Inflammatory macrophage treated with lipopolysaccharide for 1 hour (primary cell): ENCODE data around the gene SPDYC.

Experiments
- DNase-seq, 2 donors: peaks; one replicate each; pipeline ENCODE4 v3.0.0-alpha.2; 2020 to 2022

SPDYC gene, protein sequence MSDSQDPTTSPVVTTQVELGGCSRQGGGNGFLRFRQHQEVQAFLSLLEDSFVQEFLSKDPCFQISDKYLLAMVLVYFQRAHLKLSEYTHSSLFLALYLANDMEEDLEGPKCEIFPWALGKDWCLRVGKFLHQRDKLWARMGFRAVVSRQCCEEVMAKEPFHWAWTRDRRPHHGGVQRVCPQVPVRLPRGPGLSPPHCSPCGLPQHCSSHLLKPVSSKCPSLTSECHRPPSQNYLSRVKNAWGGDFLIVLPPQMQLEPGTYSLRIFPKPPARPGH

GRCh38 chr11:65170058-65170534 lies at the start of gene SPDYC:
Gene SPDYC, plus strand, starts transcription at chr11:65170233. Its CDS starts 1,125 bp downstream, at chr11:65171358.
- DNase-seq = no peak

GRCh38 chr11:65120831-65121230 lies 49.2 kb upstream of the SPDYC start:
- DNase-seq = no peak

DNA sequence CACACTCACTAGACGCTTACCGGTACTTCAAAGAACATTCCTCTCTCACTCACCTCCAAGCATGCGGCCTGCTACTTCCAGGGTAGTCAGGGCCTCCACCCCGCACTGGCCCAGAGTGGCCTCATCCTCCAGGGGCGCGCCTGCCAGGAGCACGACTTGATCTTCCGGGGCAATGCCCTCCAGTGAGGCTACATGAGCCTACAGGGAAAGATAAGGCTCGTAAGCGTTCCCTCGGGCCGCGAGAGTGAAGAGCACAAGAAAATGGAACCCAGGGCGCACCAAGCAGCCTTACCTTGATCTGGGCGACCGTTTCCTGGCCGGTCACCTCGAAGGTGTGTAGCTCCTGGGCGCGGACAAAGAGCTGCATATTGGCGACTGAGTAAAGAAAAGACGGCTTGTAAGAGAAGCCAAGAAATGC lies 48.6 kb upstream of the SPDYC start:
- DNase-seq = peak in 1 of 2 donors; percentile 21

DNA sequence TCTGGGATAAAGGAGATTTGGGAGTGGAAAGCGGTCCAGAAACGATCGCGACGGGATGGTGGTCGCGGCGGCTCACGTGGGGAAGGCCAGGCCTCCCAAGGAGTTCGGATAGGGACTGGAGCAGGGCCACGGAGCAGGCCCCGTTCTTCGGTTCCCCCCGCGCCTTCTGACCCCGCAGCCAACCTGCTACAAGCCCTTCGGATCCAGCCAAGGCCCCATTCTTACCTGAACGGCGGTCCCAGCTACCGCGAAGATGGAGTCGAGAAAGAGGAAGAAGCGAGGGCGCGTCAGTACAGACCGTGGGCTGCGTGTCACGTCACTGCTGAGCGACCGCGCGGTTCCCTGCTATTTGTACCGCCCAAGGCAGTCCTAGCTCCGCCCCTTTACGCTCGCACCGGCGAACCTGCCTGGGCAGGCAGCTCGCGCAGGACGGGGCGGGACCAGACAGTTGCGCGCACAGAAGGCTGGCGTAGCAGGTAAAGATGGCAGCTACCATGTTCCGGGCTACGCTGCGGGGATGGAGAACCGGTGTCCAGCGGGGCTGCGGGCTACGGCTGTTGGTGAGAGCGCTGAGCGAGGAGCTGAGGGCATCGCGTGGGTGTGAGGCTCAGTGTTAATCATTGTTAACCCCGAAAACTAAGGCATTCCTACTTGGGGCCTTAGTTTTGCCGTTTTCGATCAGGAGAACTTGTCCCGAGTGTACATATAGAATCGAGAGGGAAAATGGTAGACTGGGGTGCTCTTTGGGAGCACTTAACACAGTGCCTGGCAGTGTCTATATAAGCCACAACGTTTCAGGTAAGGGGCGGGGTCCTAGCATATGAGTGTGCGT lies 48.0 kb upstream of the SPDYC start, which contains the start of the genes FAU and MRPL49:
FAU (minus strand) TSS at position 270 of the 832 bp plus-strand sequence. CDS start 321 bp downstream, outside the sequence.
MRPL49 (plus strand) TSS at position 457 of the 832 bp plus-strand sequence; CDS start at position 483, 26 bp downstream.
- DNase-seq = peak; percentile 96 to 99

GRCh38 chr11:65124480-65125196 lies 45.4 kb upstream of the SPDYC start:
- no peak for DNase-seq

- no peak for DNase-seq
These were observed 44.6 kb upstream of the SPDYC start for GRCh38 chr11:65125197-65126056.

- no peak for DNase-seq
These were observed 43.3 kb upstream of the SPDYC start for GRCh38 chr11:65126624-65127274.

DNA sequence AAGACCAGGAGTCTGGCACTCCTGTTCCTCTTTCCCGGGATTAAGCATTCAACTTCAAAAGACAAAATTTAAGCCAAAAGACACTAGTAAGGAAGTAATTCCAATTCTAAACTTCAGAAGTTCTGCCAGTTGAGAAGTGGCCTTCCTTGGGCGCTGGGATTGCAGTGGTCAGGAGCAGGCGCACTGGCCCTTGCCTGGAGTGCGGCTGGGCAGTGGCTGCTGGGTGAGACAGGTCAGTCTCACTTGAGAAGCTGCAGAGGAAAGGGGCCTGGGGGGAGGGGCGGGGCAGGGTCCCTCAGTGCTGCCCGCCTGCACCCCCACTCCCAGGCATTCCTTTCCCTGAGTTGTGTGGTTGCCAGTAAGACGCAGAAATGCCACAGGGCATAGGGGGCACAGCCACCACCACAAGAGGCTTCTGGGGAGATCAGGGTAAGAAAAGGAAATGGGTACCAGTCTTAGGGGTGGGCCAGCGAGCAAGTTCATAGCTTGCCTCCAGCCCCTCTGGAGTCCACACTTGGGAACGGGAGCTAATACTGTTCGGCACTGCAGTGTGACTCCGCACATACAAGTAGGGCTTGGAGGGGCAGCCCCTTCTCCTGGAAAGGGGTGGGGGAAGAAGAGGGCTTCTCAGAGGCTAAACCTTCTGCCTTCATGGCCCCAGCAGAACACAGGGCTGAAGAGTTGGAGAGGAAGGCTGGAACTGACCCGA lies 42.4 kb upstream of the SPDYC start:
- DNase-seq = no peak

DNA sequence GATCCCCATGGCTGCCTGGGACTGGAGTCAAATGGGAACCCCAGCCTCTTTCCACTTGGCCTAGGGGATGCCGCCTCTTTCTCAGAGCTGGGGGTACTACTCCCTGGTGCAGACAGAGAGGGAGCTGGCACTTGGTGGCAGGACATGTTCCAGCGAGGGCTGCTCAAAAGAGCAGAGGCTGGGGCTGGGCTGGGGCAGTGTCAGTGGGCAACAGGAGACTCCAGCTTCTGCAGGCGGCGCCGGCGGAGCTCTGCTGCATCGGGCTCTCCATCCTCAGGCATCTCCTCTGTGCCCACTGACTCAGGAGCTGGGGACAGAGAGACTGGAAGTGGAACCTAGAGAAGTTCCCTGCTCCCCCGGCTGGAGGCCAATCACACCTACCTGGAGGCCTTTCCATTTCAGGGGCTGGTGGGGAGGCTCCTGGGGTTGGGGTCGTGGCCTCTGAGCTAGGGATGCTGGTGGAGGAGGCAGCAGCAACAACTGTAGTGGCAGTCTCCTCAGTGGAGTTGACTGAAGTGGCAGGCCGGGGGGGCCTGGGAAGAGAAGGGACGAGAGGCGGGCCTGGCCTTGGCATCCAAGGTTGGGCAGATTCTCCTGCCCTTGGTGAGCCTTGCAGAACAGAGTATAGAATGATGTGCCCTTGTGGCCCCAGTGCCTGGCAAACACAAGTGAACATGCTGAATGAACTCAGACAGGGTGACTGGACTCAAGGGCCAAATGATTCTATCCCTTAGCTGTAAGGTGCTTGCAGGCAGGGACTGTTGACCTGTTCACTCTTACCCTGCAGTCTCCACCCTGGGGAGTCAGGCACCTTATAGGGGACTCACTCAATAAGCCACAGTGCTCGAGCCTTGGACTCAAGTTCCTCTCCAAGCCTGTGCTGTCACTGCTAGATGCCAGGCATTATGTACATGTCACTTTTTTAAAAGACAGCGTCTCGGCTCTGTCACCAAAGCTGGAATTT lies 41.6 kb upstream of the SPDYC start:
- DNase-seq = no peak

DNA sequence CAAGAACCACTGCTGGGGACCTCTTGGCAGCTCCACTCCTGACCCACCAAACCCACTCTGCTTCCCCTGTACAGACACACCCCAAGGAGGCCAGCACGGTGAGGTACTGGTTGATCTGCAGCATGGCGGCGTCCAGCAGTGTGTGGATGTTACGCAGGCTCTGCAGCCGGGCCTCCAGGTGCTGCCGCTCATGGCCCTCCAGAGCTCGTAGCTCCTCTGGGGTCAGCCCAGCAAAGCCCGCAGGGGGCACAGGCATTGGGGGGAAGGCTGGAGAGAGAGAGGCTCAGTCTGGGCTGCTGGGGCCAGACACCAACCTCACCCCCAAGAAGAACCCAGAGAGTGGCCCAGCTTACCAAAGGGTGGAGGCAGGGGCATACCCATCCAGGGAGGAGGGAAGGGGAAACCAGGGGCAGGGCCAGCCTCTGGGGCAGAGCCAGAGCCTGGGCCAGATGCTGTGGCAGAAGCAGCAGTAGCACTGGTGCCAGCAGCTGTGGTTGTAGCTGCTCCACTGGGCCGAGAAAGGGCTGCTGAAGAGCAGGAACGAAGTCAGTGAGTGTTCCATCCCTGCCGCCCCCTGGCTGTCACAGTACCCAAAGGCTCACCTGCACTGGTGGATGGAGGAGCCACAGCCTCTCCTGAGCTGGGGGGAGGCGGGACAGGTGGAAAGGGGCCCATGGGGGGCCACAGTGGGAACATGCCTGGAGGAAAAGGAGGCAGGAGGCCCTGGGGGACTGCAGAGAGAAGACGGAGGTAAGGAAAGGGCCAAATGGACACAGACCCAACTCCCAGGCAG lies 40.2 kb upstream of the SPDYC start:
- DNase-seq = no peak

DNA sequence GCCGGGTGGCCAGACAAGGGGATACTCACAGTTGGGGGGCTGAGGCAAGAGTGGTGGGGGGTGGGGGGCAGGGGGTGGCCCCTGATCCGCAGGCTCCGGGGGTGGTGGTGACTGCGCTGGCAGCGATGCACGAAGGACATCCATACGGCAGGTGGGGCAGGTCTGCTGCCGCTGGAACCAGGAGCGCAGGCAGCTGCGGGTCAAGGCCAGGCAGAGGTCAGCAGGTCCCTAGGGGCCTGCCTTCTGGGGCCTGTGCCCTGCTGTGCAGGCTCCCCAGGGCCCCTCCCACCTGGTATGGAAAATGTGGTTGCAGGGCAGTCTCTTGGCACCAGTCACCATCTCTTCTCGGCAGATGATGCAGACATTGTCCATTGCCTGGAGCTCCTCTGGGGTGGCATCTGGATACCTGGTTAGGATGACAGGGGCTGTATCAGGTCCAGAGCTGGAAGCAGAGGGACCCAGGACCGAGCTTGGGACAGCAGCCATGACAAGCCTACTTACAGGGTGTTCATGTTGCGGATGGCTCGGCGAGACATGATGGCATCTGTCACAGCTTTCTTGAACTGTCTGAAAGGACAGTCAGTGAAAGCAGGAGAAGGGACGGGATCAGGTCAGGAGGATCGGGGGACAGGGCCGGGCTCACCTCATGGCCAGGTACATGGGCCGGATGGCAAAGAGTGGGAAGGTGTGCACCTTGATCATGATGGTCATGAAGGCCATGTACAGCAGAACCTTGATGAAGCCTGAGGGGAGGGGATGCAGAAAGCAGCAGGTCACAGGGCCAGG lies 39.2 kb upstream of the SPDYC start:
- no peak for DNase-seq

DNA sequence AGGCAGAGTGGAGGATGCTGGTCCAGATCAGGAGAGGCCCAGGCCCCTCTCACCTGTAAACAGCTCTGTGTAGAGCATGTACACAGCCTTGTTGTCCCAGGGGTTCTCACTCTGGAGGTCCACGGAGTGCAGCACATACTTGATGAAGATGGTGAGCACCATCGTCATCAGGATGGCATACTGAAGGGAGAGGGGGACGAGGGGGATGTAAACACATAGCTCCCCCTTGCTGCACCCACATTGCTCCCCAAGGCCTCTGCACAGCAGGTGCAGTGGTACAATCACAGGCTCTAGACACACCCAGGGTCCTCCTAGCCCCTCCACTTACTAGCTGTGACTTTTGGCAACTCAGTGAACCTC lies 38.6 kb upstream of the SPDYC start:
- no peak for DNase-seq

GRCh38 chr11:65131895-65132237 lies 38.2 kb upstream of the SPDYC start:
- no peak for DNase-seq

- DNase-seq = no peak
These were observed 37.6 kb upstream of the SPDYC start for GRCh38 chr11:65132238-65132987.

GRCh38 chr11:65132988-65133700 lies 36.9 kb upstream of the SPDYC start:
- peak in 1 of 2 donors; percentile 23 for DNase-seq

GRCh38 chr11:65133724-65134123 lies 36.3 kb upstream of the SPDYC start:
- DNase-seq = no peak
